GF-D8 (cell line): Measurements from ENCODE around the gene CTNNA2.

Source experiments
- DNase-seq: peaks from one replicate; lab custom pipeline; 2025; lab: John Stamatoyannopoulos, UW

Gene CTNNA2

DNA sequence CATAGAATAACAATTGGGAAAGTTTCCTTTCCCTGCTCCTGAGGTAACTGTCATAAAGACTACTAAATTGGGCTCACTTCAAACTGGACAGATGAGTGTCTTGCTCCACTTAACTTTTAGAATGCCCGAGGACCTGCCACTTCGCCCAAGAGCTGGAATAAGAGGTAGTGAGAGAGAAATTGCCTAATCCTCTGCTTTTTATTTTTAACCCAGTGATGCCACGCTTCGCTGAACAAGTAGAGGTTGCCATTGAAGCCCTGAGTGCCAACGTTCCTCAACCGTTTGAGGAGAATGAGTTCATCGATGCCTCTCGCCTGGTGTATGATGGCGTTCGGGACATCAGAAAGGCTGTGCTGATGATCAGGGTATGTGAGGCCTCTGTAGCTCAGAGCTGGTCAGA is 1061.1 kb downstream of the CTNNA2 start:
- no peak for DNase-seq

DNA sequence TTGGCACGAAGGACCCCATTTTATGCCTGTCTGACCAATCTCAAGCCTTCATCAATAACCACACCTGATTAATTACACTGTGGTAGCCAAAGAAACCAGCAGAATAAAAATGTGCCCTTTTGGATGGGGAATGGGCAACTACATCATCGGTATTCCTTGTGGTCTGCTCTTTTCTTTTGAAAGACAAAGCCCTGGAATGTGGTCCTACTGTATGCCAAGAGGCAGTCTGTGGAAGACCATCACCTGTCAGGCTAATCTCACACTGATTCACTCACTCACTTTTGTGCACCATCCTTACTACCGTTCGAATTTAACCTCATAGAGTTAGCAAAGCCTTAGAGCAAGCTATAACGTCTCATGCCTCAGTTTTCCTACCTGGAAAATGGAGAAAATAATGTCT is 1066.9 kb downstream of the CTNNA2 start:
- DNase-seq: no peak

DNA sequence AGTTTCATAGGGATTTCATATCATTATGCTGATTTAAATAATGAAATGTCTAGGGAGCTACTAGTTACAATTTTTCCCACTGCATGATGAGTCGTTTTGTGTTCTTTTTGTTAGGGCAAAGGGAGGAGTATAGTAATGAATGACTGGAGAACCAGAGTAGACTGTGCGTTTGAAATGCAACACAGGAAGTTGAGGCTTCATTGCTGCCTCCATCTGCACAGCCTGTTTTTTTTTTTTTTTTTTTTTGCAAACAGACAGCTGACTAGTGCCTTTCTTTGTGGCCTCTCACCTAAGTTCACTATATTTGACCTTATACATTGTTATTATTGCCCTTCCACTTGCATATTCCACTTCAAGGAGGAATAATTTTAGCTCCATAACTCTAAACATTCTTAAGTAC is 1078.4 kb downstream of the CTNNA2 start:
- DNase-seq: no peak

DNA sequence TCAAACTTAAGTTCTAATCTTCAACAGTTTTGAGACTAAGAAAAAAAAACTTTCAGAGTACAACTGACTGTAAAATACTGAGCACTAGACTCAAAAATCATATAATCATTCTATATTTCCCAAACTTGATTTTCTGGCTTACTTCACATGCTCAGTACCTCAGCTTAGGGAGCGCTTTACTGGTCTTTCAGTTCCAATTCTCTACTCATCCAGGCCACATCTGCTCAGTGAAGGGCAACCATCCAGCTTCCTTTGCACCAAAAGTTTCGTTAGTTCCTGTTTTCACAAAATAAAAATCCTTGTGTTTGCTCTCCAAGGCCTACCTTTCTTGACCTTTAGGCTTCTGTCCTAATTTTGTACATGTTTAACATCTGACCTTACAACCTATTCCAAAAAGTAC is 1079.3 kb downstream of the CTNNA2 start:
- DNase-seq: no peak

DNA sequence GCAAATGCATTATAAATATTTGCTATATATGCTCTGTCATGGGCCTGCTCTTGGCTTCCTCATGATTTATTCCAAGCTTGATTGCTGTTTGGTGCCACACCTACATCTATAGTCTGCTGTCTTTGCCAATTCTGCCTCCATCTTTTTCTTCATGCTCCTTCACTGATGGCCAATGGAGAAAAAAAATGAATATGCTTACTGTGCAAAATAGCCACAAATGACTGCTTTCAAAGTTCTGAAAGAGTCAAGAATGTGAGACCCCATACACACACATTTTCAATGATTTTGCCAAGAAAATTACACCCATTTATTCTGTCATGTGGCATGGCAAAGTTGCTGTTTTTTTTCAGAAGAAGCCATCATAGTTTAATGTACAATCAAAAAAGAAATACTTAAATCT is 1097.3 kb downstream of the CTNNA2 start:
- no peak for DNase-seq

DNA sequence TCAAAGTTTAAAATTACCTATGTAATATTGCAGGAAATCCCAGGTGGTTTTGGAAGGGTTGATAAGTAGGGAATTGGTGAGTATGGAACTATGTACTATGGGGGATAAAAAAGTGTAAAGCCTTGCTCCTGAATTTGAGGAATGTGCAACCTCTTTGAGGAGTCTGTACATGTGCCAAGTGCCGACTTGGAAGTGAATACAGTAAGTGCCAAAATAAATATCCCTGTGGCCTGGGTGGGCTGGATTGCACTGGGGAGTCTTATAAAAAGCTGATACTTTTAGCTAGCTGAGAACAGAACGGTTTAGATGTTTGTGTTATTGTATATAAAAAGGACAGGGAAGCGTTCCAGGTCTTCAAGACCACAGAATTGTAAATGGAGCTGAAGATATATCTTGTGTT is 1108.8 kb downstream of the CTNNA2 start:
- DNase-seq: no peak

DNA sequence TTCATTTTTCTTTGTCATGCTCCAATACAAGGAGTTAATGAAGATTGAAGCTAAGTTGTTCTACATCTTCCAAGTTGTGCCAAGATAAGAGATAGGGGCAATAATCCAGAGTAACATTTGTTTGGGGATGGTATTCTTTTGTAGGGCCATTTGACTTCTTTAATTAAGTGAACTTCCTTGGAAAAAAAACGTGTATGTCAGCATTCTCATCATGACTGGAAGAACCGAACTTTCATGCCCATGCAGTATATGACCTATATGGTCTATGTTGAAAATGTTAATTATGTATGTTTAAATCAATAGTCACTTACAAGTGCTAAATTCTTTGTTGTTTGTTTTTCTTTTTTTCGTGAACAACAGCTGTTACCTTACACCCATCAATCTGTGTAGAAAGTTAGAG is 1111.2 kb downstream of the CTNNA2 start:
- DNase-seq: no peak

DNA sequence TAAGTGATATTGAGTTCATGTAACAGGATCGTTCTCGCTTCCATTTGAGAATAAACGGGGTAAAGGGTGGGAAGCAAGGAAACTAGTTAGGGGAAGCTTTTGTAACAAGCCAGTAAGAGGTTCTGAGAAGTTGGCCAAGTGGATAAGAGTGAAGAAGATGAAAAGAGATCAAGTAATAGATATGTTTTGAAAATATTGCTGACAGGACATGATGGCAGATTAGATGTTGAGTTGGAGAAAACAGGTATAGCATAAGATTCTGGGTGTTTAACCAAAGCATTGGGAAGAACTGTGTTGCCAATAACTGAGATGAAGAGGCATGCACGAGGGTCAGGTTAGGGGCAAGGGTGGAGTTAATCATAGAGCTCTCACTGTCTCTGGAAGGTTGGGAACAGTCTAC is 1121.7 kb downstream of the CTNNA2 start:
- DNase-seq: no peak

DNA sequence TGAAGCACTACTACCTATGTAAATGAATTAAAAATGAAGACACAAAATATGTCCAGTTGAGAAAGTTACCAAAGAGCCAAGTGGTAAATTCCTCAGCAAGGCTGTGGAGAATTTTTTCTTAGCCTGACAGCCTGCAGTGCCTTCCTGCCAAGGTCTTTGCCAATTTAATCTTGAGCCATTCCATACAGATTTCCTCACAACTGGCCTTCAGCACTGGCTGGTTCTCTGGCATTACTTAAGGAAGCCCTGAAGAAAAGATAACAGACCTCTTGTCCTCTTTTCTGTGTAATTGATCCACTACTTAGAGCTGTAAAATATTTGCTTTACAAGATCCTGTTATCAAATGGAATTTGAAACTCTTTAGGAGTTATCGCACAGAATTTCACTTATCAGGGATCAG is 1125.9 kb downstream of the CTNNA2 start:
- no peak for DNase-seq

DNA sequence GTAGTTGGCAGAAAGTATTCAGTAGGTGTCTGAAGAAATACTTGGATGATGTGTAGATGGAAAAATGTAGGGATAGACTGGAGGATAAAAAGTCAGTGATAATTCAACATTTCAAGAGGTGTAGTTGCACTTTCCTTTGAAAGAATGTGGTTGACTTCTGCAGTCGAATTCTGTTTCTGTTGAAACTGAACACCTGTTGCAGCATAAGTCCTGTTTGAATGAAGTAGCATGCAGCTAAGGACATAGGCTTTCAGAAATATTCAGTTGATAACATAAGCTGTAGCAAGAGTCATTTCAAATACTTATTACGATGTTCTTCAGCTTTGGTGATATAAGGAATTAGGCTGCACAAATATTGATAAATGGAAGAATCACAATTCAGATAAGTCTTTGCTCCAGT is 1129.6 kb downstream of the CTNNA2 start:
- no peak for DNase-seq

DNA sequence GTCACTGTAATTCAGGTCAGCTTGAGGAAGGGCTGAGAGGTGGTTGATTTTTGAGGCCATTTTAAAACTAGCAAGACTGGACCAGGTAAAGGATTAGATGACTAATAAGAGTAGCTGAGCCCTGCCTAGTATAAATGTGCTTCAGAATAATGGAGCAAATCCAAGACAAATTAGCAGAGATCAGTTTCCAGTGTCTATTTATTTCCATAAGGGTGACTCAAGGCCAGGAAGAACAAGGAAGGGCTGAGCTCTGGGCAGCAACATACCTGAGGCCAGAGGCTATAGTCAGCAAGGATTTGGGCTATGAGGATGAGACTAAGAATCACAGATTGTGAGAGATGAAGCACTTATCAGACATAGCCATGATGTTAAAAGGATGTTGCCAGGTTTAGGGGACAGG is 1130.7 kb downstream of the CTNNA2 start:
- DNase-seq: no peak

DNA sequence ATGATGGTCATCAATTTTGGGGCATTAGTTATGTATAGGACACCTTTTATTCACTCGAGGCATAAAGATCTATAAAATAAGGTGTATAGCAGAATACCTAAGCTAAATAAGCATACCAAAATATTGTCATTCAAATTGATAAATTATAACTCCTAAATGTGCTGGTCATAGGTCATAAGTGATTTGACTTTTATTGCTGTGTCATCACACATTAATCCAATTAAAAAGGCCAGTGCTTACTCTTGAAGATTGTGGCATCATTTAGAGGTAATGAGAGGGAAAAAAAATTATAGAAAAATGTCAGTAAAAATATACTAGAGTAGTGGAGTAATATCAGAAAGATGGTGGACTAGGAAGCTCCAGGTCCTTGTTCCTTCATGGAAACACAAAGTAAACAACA is 1138.6 kb downstream of the CTNNA2 start:
- DNase-seq: no peak

DNA sequence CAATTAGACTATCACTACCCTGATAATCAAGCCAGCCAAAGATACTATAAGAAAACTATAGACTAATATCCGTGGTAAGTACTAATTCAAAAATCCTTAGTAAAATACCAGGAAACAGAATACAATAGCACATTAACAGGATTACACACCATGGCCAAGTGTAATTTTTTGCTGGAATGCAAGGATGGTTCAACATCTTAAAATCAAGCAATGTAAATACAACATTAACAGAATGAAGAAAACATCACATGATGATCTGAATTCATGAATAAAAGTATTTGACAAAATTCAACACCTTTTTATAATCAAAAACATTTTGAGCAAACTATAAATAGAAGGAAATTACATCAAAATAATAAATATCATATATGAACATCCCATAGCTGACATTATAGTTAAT is 1142.4 kb downstream of the CTNNA2 start:
- no peak for DNase-seq

DNA sequence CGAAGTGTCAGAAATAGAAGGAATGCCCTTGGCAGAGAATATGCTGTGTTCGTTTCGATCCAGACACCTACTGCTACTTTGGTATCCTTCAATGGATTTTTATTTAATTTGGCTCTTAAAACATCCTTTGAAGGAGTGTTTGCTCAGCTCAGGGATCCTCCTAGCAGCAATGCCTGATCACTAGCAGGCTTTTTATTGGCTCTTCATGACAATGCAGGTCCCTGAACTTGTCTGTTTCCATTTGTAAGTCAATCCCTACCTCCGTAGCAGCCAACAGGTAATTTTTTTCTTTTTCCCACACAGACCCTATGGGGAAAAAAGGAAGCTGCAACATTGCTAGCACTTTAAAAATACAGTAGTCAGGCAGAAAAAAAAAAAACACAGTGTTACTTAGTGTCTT is 1157.9 kb downstream of the CTNNA2 start:
- no peak for DNase-seq

DNA sequence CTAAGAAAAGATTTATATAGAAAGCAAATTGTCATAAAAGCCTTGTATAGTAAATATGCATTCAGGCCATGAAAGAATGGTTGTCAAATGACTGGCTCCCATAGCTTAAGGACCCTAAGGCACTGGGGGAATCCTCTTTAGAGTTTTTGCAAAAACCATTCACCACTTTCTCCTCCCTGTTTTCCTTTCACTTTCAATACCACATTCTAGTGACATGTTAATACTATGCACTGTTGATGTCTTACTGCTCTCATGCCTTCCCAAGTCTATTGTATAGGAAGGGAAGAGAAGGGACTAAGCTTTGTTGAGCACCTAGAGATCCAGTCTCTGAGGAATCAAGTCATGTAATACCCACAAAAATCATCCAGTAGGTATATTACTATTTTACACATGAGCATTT is 1174.7 kb downstream of the CTNNA2 start:
- no peak for DNase-seq

DNA sequence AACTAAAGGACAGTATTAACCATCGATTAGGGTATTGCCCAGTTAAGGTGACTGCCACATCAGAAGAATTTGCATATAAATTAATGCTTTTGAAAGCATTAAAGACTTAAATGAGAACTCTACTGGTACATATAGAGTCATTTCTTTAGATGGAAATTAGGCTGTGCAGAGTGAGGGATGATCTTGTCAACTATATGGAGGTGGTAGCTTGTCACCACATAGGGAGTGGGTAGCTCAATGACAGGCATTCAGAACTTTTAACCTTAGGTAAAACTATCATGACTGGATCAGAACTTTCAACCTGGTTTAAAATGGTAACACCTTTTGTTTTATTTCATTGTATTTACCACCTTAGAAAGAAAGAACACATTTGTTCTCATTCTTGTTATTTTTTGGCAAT is 1176.3 kb downstream of the CTNNA2 start:
- DNase-seq: no peak
